ENCODE measurements around the gene SETDB2. TPM values are rescaled to one million over a fixed set of nuclear protein-coding genes. Genes with fewer than 3 reads are reported as not detected.

SETDB2 gene
- total RNA-seq, 1 donor from 2014 or later, result 25.1 TPM

- H3K9me3 Mint-ChIP-seq, result no peaks in the 10 kb centered on the region
- H3K27me3 Mint-ChIP-seq, result no peaks in the 10 kb centered on the region
- POLR2A ChIA-PET, result interaction anchor here (1.0 to 1.8 kb wide), 2 partner anchors 52 to 89 kb away, joined by 6 to 8 read pairs; partner anchors contain the start of genes CAB39L, RCBTB1 and SETDB2
- peaks cover 33% of the 10 kb centered on the region for H3K36me3 Mint-ChIP-seq (ENCODE audit: low read depth)
- peak overlapping the region; percentile 52 for H3K4me3 Mint-ChIP-seq
- no peak for ATAC-seq (ENCODE audit: low read depth)
- peak overlapping the region; percentile 93 for H3K27ac Mint-ChIP-seq
- no peak for DNase-seq
- CTCF ChIA-PET, result no interaction called here
- intact Hi-C loops (cut with micrococcal nuclease), result loop anchor here (2.0 to 10.0 kb wide), 3 partner anchors 74 to 592 kb away; partner anchors contain the start of gene SPRYD7
- no peak for TF ChIP-seq CTCF (IDR thresholded peaks at IDR 0.05)
- H3K4me1 Mint-ChIP-seq, result peaks cover 82% of the 10 kb centered on the region
These were observed 88.5 kb downstream of the SETDB2 start for GRCh38 chr13:49532593-49532992.

GRCh38 chr13:49533011-49533410, 88.9 kb downstream of the SETDB2 start:
- H3K27me3 Mint-ChIP-seq, result no peaks in the 10 kb centered on the region
- no peak for ATAC-seq (ENCODE audit: low read depth)
- no peaks in the 10 kb centered on the region for H3K9me3 Mint-ChIP-seq
- DNase-seq, result no peak
- peak overlapping the region; percentile 52 for H3K4me3 Mint-ChIP-seq
- H3K36me3 Mint-ChIP-seq (ENCODE audit: low read depth), result peaks cover 29% of the 10 kb centered on the region
- ChIA-PET POLR2A (interaction anchor here (1.0 to 1.8 kb wide), 2 partner anchors 52 to 89 kb away, joined by 6 to 8 read pairs; partner anchors contain the start of genes CAB39L, RCBTB1 and SETDB2), CTCF (no interaction called here)
- intact Hi-C loops (cut with micrococcal nuclease), result loop anchor here (2.0 to 10.0 kb wide), 3 partner anchors 74 to 592 kb away; partner anchors contain the start of gene SPRYD7
- peak overlapping the region; percentile 93 for H3K27ac Mint-ChIP-seq
- no peak for TF ChIP-seq CTCF (IDR thresholded peaks at IDR 0.05)
- peaks cover 81% of the 10 kb centered on the region for H3K4me1 Mint-ChIP-seq

- TF ChIP-seq CTCF (IDR thresholded peaks at IDR 0.05), result no peak
- H3K27me3 Mint-ChIP-seq, result no peaks in the 10 kb centered on the region
- ChIA-PET POLR2A (no interaction called here), CTCF (no interaction called here)
- DNase-seq (no peak), ATAC-seq (ENCODE audit: low read depth) (peak; percentile 28)
- H3K27ac Mint-ChIP-seq, result peak overlapping the region; percentile 93
- intact Hi-C loops (cut with micrococcal nuclease), result loop anchor here (2.0 to 10.0 kb wide), 3 partner anchors 73 to 591 kb away; partner anchors contain the start of gene SPRYD7
- peak overlapping the region; percentile 71 for H3K4me3 Mint-ChIP-seq
- no peaks in the 10 kb centered on the region for H3K9me3 Mint-ChIP-seq
- H3K36me3 Mint-ChIP-seq (ENCODE audit: low read depth), result peaks cover 23% of the 10 kb centered on the region
- H3K4me1 Mint-ChIP-seq, result peaks cover 73% of the 10 kb centered on the region
These were observed 89.7 kb downstream of the SETDB2 start for GRCh38 chr13:49533591-49534269.

- POLR2A ChIA-PET, result interaction anchor here (1.0 to 1.9 kb wide), 2 partner anchors 41 to 92 kb away, joined by 3 to 6 read pairs; partner anchors contain the start of gene PHF11
- H3K4me1 Mint-ChIP-seq, result peaks cover 71% of the 10 kb centered on the region
These were observed 92.2 kb downstream of the SETDB2 start for GRCh38 chr13:49536144-49536873.

More at GRCh38 chr13:49536144-49536873, 92.2 kb downstream of the SETDB2 start:
- DNase-seq, result no peak
- peaks cover 26% of the 10 kb centered on the region for H3K36me3 Mint-ChIP-seq (ENCODE audit: low read depth)
- TF ChIP-seq CTCF (IDR thresholded peaks at IDR 0.05), result no peak
- CTCF ChIA-PET, result no interaction called here
- peak; percentile 57 for ATAC-seq (ENCODE audit: low read depth)
- H3K27me3 Mint-ChIP-seq, result no peaks in the 10 kb centered on the region
- peak overlapping the region; percentile 2 for H3K4me3 Mint-ChIP-seq
- H3K27ac Mint-ChIP-seq, result peak overlapping the region; percentile 67
- intact Hi-C loops (cut with micrococcal nuclease), result loop anchor here (10.0 kb wide), 1 partner anchor 588 kb away; no protein-coding TSS in a partner anchor
- H3K9me3 Mint-ChIP-seq, result no peaks in the 10 kb centered on the region

Data from activated B cell treated with CpG ODN at 0.5 μM for 24 hours (primary cell).